ENCODE data around the gene PVALEF.

GRCh38 chr17:81161972-81162371 is 3.3 kb upstream of the PVALEF start:
- no peak for TF ChIP-seq POLR2A (IDR thresholded peaks at IDR 0.05)
- TF ChIP-seq, protein P1, sequence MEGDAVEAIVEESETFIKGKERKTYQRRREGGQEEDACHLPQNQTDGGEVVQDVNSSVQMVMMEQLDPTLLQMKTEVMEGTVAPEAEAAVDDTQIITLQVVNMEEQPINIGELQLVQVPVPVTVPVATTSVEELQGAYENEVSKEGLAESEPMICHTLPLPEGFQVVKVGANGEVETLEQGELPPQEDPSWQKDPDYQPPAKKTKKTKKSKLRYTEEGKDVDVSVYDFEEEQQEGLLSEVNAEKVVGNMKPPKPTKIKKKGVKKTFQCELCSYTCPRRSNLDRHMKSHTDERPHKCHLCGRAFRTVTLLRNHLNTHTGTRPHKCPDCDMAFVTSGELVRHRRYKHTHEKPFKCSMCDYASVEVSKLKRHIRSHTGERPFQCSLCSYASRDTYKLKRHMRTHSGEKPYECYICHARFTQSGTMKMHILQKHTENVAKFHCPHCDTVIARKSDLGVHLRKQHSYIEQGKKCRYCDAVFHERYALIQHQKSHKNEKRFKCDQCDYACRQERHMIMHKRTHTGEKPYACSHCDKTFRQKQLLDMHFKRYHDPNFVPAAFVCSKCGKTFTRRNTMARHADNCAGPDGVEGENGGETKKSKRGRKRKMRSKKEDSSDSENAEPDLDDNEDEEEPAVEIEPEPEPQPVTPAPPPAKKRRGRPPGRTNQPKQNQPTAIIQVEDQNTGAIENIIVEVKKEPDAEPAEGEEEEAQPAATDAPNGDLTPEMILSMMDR (IDR thresholded peaks at IDR 0.05 in 4 of 5, conservative IDR thresholded peaks at IDR 0.05 in 1 of 5): no peak
